GM12891 (cell line): ENCODE data around the gene KCTD11.
A peak's percentile ranks its signal among the peaks of the same experiment; 100 is the strongest.
"Not testable (repeated sequence)": the region's sequence is repeated elsewhere in the genome, so short reads cannot be mapped to it uniquely, and the experiment has no call there.

ENCODE experiments used
- DNase-seq: peaks from one replicate; pipeline ENCODE4 v3.0.0; 2011; ENCODE audit warnings: low spot score; ENCODE audit not compliant: insufficient read length
- FAIRE-seq: peaks from 2 replicates; lab custom pipeline; 2011; peaks lifted over from hg19 to GRCh38; lab: Jason Lieb, UNC
- PAX5 ChIP-seq: IDR thresholded peaks from 2 replicates; pipeline ENCODE4 v1.6.1; 2011; ENCODE audit warnings: low read length, moderate library complexity, mild to moderate bottlenecking; ENCODE audit not compliant: insufficient read depth, severe bottlenecking
- POLR2A ChIP-seq: IDR thresholded peaks from 2 replicates; pipeline ENCODE4 v1.6.1; 2011; ENCODE audit warnings: low read depth, low read length, control low read depth
- POLR2AphosphoS5 ChIP-seq: IDR thresholded peaks from 2 replicates; pipeline ENCODE4 v1.6.1; 2011; ENCODE audit warnings: low read depth, low read length, control low read depth
- POU2F2 ChIP-seq: IDR thresholded peaks from 2 replicates; pipeline ENCODE4 v1.6.1; 2011; ENCODE audit warnings: low read depth, mild to moderate bottlenecking, control low read depth, low read length, moderate library complexity
- SPI1 ChIP-seq: IDR thresholded peaks from 2 replicates; pipeline ENCODE4 v1.6.1; 2011; ENCODE audit warnings: low read depth, low read length, control low read depth
- TAF1 ChIP-seq: IDR thresholded peaks from 2 replicates; pipeline ENCODE4 v1.6.1; 2011; ENCODE audit warnings: low read depth, low read length, control low read depth

The KCTD11 gene

GRCh38 chr17:7329374-7329996, 22.5 kb upstream of the KCTD11 start:
- FAIRE-seq = peak; percentile 100
- peak; percentile 99 for DNase-seq
- TF ChIP-seq TAF1 (peak; percentile 37; the same call in 1 of the 2 replicates), SPI1 (no peak), POLR2A (peak; percentile 64; the same call in 1 of the 2 replicates), PAX5 (no peak), POLR2AphosphoS5 (peak; percentile 28; the same call in 1 of the 2 replicates), POU2F2 (no peak)

GRCh38 chr17:7329997-7330637, 21.8 kb upstream of the KCTD11 start:
- FAIRE-seq = peak; percentile 87
- DNase-seq = peak; percentile 84
- TF ChIP-seq POU2F2 (no peak), POLR2A (no peak), SPI1 (no peak), TAF1 (no peak), POLR2AphosphoS5 (no peak)

GRCh38 chr17:7330638-7331015, 21.3 kb upstream of the KCTD11 start:
- TF ChIP-seq POLR2AphosphoS5 (no peak), POU2F2 (no peak), POLR2A (no peak), PAX5 (no peak), SPI1 (no peak), TAF1 (no peak)
- DNase-seq (no peak), FAIRE-seq (no peak)

- DNase-seq (no peak), FAIRE-seq (no peak)
- TF ChIP-seq SPI1 (no peak), TAF1 (no peak)
These were observed 19.9 kb upstream of the KCTD11 start for GRCh38 chr17:7332111-7332510.

GRCh38 chr17:7332600-7333069, 19.3 kb upstream of the KCTD11 start:
- FAIRE-seq = peak; percentile 85
- not testable (repeated sequence) for DNase-seq

GRCh38 chr17:7334938-7335538, 16.9 kb upstream of the KCTD11 start:
- FAIRE-seq (no peak), DNase-seq (no peak)
- TF ChIP-seq TAF1 (no peak), PAX5 (no peak), SPI1 (no peak), POU2F2 (no peak), POLR2A (no peak), POLR2AphosphoS5 (no peak)

- DNase-seq, FAIRE-seq: not testable (repeated sequence)
These were observed 16.2 kb upstream of the KCTD11 start for GRCh38 chr17:7335765-7336164.

- DNase-seq (peak; percentile 75), FAIRE-seq (peak; percentile 96)
- TF ChIP-seq POLR2AphosphoS5 = no peak
- TF ChIP-seq TAF1 = no peak; the same call in 1 of the 2 replicates
- TF ChIP-seq PAX5 = no peak
- no peak for TF ChIP-seq SPI1
- no peak for TF ChIP-seq POU2F2
- no peak for TF ChIP-seq POLR2A
These were observed 15.5 kb upstream of the KCTD11 start, which contains the start of gene ACAP1 for GRCh38 chr17:7336240-7337175. Gene ACAP1 (plus strand): TSS chr17:7336529. CDS start chr17:7336735, 206 bp downstream.

GRCh38 chr17:7337600-7337999, 14.4 kb upstream of the KCTD11 start:
- FAIRE-seq, DNase-seq: not testable (repeated sequence)

- DNase-seq (no peak), FAIRE-seq (no peak)
- TF ChIP-seq TAF1 (no peak), PAX5 (no peak)
These were observed 11.8 kb upstream of the KCTD11 start for GRCh38 chr17:7340179-7340578.
